Adrenal gland (tissue), 5 donors: Measurements from ENCODE around the gene RNASE7.

Experiments used
- POLR2A ChIP-seq, 2 donors: fragments of 450-650 bp; IDR thresholded peaks; one replicate each; pipeline ENCODE4 v1.6.1; 2017; ENCODE audit warnings: antibody characterized with exemption in 2 of 2, mild to moderate bottlenecking in 2 of 2, moderate library complexity in 1 of 2
- TF ChIP-seq, protein P1 (sequence below), 6 experiments: fragments of 450-650 bp in 4 of 6; fragments of 200-600 bp in 2 of 6; sonication (generic) in 1 of 6; IDR thresholded peaks; 1 replicate in 5 of 6; 2 replicates in 1 of 6; pipeline versions ENCODE4 v1.5.1 to v1.8.0; 2016 to 2021; ENCODE audit warnings: antibody characterized with exemption in 6 of 6, mild to moderate bottlenecking in 2 of 6, moderate library complexity in 1 of 6
- donor health status: DM: no; HTN: no; CAD: no.

DNA sequence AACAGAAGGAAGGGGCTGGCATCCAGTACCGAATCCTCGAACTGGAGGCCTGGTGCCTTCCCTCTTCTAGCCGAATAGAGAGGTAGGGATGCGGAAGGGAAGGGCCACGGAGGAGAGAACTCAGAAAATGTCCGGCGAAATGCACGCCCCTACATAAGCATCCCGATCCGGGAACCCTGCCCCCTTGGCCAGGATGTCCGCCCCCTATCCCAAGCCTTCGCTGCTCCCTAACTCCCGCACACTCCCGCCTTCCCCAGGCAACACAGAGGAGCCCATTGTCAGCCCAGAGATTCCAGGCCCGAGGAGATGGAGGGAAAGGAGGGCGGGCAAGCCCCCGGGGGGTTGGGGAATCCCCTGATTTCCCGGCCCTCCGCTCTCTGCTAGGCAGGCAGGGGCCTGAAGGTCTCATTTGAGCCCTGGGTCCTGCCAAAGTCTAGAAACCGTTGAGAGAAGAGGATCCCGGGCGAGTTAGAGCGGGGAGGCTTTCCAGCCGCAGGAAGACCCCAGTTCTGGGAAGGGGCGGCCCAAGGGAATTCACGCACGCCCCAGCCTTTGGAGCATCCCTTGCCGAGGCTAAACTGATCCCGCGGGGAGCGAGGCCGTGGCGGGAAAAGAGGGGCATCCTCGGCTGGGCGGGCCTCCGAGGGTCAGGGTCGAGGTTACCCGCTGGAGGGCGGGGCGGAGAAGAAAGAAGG lies 27.4 kb downstream of the RNASE7 start:
- TF ChIP-seq, protein P1, sequence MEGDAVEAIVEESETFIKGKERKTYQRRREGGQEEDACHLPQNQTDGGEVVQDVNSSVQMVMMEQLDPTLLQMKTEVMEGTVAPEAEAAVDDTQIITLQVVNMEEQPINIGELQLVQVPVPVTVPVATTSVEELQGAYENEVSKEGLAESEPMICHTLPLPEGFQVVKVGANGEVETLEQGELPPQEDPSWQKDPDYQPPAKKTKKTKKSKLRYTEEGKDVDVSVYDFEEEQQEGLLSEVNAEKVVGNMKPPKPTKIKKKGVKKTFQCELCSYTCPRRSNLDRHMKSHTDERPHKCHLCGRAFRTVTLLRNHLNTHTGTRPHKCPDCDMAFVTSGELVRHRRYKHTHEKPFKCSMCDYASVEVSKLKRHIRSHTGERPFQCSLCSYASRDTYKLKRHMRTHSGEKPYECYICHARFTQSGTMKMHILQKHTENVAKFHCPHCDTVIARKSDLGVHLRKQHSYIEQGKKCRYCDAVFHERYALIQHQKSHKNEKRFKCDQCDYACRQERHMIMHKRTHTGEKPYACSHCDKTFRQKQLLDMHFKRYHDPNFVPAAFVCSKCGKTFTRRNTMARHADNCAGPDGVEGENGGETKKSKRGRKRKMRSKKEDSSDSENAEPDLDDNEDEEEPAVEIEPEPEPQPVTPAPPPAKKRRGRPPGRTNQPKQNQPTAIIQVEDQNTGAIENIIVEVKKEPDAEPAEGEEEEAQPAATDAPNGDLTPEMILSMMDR (IDR thresholded peaks at IDR 0.05), result no peak
- TF ChIP-seq POLR2A (IDR thresholded peaks at IDR 0.05), result no peak
